K562 (cell line): Measurements from ENCODE around the gene HEPHL1. TPM values are rescaled to one million over a fixed set of nuclear protein-coding genes. Genes with fewer than 3 reads are reported as not detected.
A peak's percentile ranks its signal among the peaks of the same experiment; 100 is the strongest.

Experiments used
- CEBPZ ChIP-seq: fragments of 150-350 bp; IDR thresholded peaks from 2 replicates; pipeline ENCODE4 v1.6.1; 2014; ENCODE audit warnings: low read depth, mild to moderate bottlenecking, low read length, borderline replicate concordance
- MGA ChIP-seq: fragments of 450-650 bp; IDR thresholded peaks from 2 replicates; pipeline ENCODE4 v1.6.1; 2016; ENCODE audit warnings: mild to moderate bottlenecking, moderate library complexity
- NCOR1 ChIP-seq: fragments of 450-650 bp; IDR thresholded peaks from 2 replicates; pipeline ENCODE4 v1.6.1; 2016; ENCODE audit warnings: mild to moderate bottlenecking, moderate library complexity
- NR1H2 ChIP-seq: sonication (generic); formaldehyde crosslinking; IDR thresholded peaks from 2 replicates; pipeline ENCODE4 v1.4.0; 2020; ENCODE audit warnings: mild to moderate bottlenecking, missing genetic modification reagents
- SAFB ChIP-seq: fragments of 200-400 bp; formaldehyde crosslinking; IDR thresholded peaks from 2 replicates; pipeline ENCODE4 v1.6.1; 2017; ENCODE audit warnings: low read depth, low read length, borderline replicate concordance
- SRF ChIP-seq, 2 experiments: fragments of 250-450, 450-650 bp in 1 of 2; sonication (Bioruptor Pico) in 1 of 2; sonication (generic) in 1 of 2; formaldehyde crosslinking; IDR thresholded peaks; 2 replicates each; pipeline versions ENCODE4 v1.5.0 to v1.5.1; 2020 to 2022; ENCODE audit warnings: mild to moderate bottlenecking in 1 of 2, missing genetic modification reagents in 1 of 2
- TEAD2 ChIP-seq: fragments of 450-650 bp; IDR thresholded peaks from 2 replicates; pipeline ENCODE4 v1.6.1; 2016; ENCODE audit warnings: missing genetic modification characterization, control low read depth, missing compliant biosample characterization
- XRCC5 ChIP-seq: fragments of 200-400 bp; formaldehyde crosslinking; IDR thresholded peaks from 2 replicates; pipeline ENCODE4 v1.6.1; 2017; ENCODE audit warnings: low read depth, mild to moderate bottlenecking, low read length
- ZNF217 ChIP-seq: sonication (generic); formaldehyde crosslinking; IDR thresholded peaks from 2 replicates; pipeline ENCODE4 v1.8.0; 2022; ENCODE audit warnings: mild to moderate bottlenecking, missing genetic modification reagents
- polyA plus RNA-seq, 8 experiments: library from polyadenylated mRNA; depleted of rRNA in 4 of 8; stranded (reverse) in 5 of 8; unstranded in 3 of 8; fragments of >200 nt; fragmentation: Nextera tagmentation in 2 of 8; fragmentation: Illumina TruSeq in 1 of 8; extraction: Ambion mirVana in 2 of 8; extraction: Trizol in 1 of 8; gene quantifications; 2 replicates each; pipeline versions ENCODE4 v1.2.1 to v1.2.3, GENCODE V29; 2011 to 2014; ENCODE audit warnings: inconsistent platforms in 1 of 8, missing spikeins in 1 of 8
- total RNA-seq, 7 experiments: library from RNA; depleted of rRNA in 6 of 7; stranded (reverse); fragments of >200 nt in 6 of 7; fragmentation: Illumina TruSeq in 2 of 7; extraction: Trizol in 2 of 7; gene quantifications; 2 replicates each; pipeline versions ENCODE4 v1.2.1 to v1.2.3, GENCODE V29; 2011 to 2021; ENCODE audit warnings: low replicate concordance in 1 of 7
- TF ChIP-seq, protein P1 (sequence below): fragments of 450-650 bp; IDR thresholded peaks from 2 replicates; pipeline ENCODE4 v1.6.1; 2016; ENCODE audit warnings: missing biosample characterization, missing genetic modification characterization

The HEPHL1 gene
- total and polyA plus RNA-seq, 9 of the 15 experiments (the other 6 are each of a cell fraction or from before 2014, with no cell fraction given): 0.01 TPM; not detected in 8

- no peak for TF ChIP-seq MGA
- no peak for TF ChIP-seq CEBPZ
- TF ChIP-seq, protein P1, sequence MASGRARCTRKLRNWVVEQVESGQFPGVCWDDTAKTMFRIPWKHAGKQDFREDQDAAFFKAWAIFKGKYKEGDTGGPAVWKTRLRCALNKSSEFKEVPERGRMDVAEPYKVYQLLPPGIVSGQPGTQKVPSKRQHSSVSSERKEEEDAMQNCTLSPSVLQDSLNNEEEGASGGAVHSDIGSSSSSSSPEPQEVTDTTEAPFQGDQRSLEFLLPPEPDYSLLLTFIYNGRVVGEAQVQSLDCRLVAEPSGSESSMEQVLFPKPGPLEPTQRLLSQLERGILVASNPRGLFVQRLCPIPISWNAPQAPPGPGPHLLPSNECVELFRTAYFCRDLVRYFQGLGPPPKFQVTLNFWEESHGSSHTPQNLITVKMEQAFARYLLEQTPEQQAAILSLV: no peak
- TF ChIP-seq NR1H2 (CRISPR knock-in tag): no peak
- no peak for TF ChIP-seq ZNF217 (CRISPR knock-in tag)
- peak; percentile 73 for TF ChIP-seq NCOR1
- TF ChIP-seq SAFB: no peak
- TF ChIP-seq TEAD2 (tag): no peak
- TF ChIP-seq XRCC5: 0 out of 2 replicates have a peak, but pooled peaks have one; percentile 5
- TF ChIP-seq SRF (CRISPR knock-in tag; IDR thresholded peaks at IDR 0.05): no peak
Observed at GRCh38 chr11:94142308-94143281, 121.4 kb downstream of the HEPHL1 start (continued).
